Measurements from ENCODE around the gene WDHD1.

Gene WDHD1

GRCh38 chr14:55071870-55072640 lies 45.2 kb upstream of the WDHD1 start:
- H3K4me1 ChIP-seq (ENCODE audit: control insufficient read depth in 1 of 2, insufficient read depth in 2 of 2, low read length in 2 of 2), result peaks cover 0 to 1% of the 10 kb centered on the region in 2 experiments
- H4K12ac ChIP-seq (ENCODE audit: low read depth, low read length), result no peak overlapping the region
- no peak overlapping the region for H2BK120ac ChIP-seq (ENCODE audit: insufficient read depth, low read length, poor library complexity)
- H3K4me3 ChIP-seq (ENCODE audit: low read depth, low read length), result no peak overlapping the region
- H2AFZ ChIP-seq (ENCODE audit: insufficient read depth, low read length, poor library complexity), result no peak overlapping the region
- no CpG with 5 or more reads among the region's 10 CpGs for WGBS (ENCODE audit: extremely low coverage, insufficient coverage, insufficient read length)
- no peaks in the 10 kb centered on the region for H3K9me3 ChIP-seq (ENCODE audit: insufficient read depth, low read depth, low read length)
- no peak overlapping the region for H3K23ac ChIP-seq (ENCODE audit: low read length)
- peak; percentile 4 to 58 for DNase-seq
- no peaks in the 10 kb centered on the region for H3K79me1 ChIP-seq (ENCODE audit: low read length)
- H2AK5ac ChIP-seq (ENCODE audit: low read length), result no peak overlapping the region
- no peak overlapping the region for H2BK5ac ChIP-seq (ENCODE audit: low read depth, low read length, poor library complexity)
- no peak overlapping the region for H3K4me2 ChIP-seq (ENCODE audit: low read length)
- H3K18ac ChIP-seq (ENCODE audit: low read length), result no peak overlapping the region
- H3K36me3 ChIP-seq (ENCODE audit: control insufficient read depth in 1 of 2, insufficient read depth in 2 of 2, low read length in 2 of 2), result peaks cover 0 to 3% of the 10 kb centered on the region in 2 experiments
- no peak overlapping the region for H3K27ac ChIP-seq (ENCODE audit: low read depth, low read length)
- H4K91ac ChIP-seq (ENCODE audit: low read depth, low read length), result no peak overlapping the region
- no peaks in the 10 kb centered on the region for H3K27me3 ChIP-seq (ENCODE audit: insufficient read depth, low read length)
- H4K8ac ChIP-seq (ENCODE audit: low read depth, low read length), result no peak overlapping the region
- no peak overlapping the region for H2BK12ac ChIP-seq (ENCODE audit: low read length)
- H3K79me2 ChIP-seq (ENCODE audit: control insufficient read depth, insufficient read depth, low read length, poor library complexity), result no peaks in the 10 kb centered on the region
- no peak overlapping the region for H3K9ac ChIP-seq (ENCODE audit: low read length)
- no peak overlapping the region for H3K14ac ChIP-seq (ENCODE audit: low read length)
- no peak overlapping the region for H3K4ac ChIP-seq (ENCODE audit: low read depth, low read length)

- no peak overlapping the region for H3K4me3 ChIP-seq (ENCODE audit: low read depth, low read length)
- H3K4ac ChIP-seq (ENCODE audit: low read depth, low read length), result no peak overlapping the region
- no peak overlapping the region for H3K27ac ChIP-seq (ENCODE audit: low read depth, low read length)
- H3K9me3 ChIP-seq (ENCODE audit: insufficient read depth, low read depth, low read length), result no peaks in the 10 kb centered on the region
- H2BK5ac ChIP-seq (ENCODE audit: low read depth, low read length, poor library complexity), result no peak overlapping the region
- peaks cover 0 to 3% of the 10 kb centered on the region in 2 experiments for H3K36me3 ChIP-seq (ENCODE audit: control insufficient read depth in 1 of 2, insufficient read depth in 2 of 2, low read length in 2 of 2)
- H3K23ac ChIP-seq (ENCODE audit: low read length), result no peak overlapping the region
- no peak overlapping the region for H4K8ac ChIP-seq (ENCODE audit: low read depth, low read length)
- H2BK120ac ChIP-seq (ENCODE audit: insufficient read depth, low read length, poor library complexity), result no peak overlapping the region
- no peak overlapping the region for H4K91ac ChIP-seq (ENCODE audit: low read depth, low read length)
- H3K27me3 ChIP-seq (ENCODE audit: insufficient read depth, low read length), result no peaks in the 10 kb centered on the region
- H3K4me2 ChIP-seq (ENCODE audit: low read length), result no peak overlapping the region
- H3K79me1 ChIP-seq (ENCODE audit: low read length), result no peaks in the 10 kb centered on the region
- no peaks in the 10 kb centered on the region for H3K4me1 ChIP-seq (ENCODE audit: control insufficient read depth in 1 of 2, insufficient read depth in 2 of 2, low read length in 2 of 2)
- no peak overlapping the region for H2AFZ ChIP-seq (ENCODE audit: insufficient read depth, low read length, poor library complexity)
- DNase-seq, result peak; percentile 14 to 72
- no peak overlapping the region for H3K18ac ChIP-seq (ENCODE audit: low read length)
- H2AK5ac ChIP-seq (ENCODE audit: low read length), result no peak overlapping the region
- no peaks in the 10 kb centered on the region for H3K79me2 ChIP-seq (ENCODE audit: control insufficient read depth, insufficient read depth, low read length, poor library complexity)
- no peak overlapping the region for H3K9ac ChIP-seq (ENCODE audit: low read length)
- H3K14ac ChIP-seq (ENCODE audit: low read length), result no peak overlapping the region
- H2BK12ac ChIP-seq (ENCODE audit: low read length), result no peak overlapping the region
- H4K12ac ChIP-seq (ENCODE audit: low read depth, low read length), result no peak overlapping the region
- no CpG with 5 or more reads among the region's 4 CpGs for WGBS (ENCODE audit: extremely low coverage, insufficient coverage, insufficient read length)
Measured at GRCh38 chr14:55070981-55071411, 44.1 kb upstream of the WDHD1 start.

GRCh38 chr14:55066223-55066622 lies 39.3 kb upstream of the WDHD1 start:
- no peak for DNase-seq
- Histone ChIP-seq H2BK12ac (ENCODE audit: low read length) (no peak overlapping the region), H2AFZ (ENCODE audit: insufficient read depth, low read length, poor library complexity) (no peak overlapping the region), H3K4ac (ENCODE audit: low read depth, low read length) (no peak overlapping the region), H3K18ac (ENCODE audit: low read length) (no peak overlapping the region), H3K14ac (ENCODE audit: low read length) (no peak overlapping the region), H3K36me3 (ENCODE audit: control insufficient read depth in 1 of 2, insufficient read depth in 2 of 2, low read length in 2 of 2) (peaks cover 18 to 19% of the 10 kb centered on the region in 2 experiments), H3K4me2 (ENCODE audit: low read length) (no peak overlapping the region), H4K12ac (ENCODE audit: low read depth, low read length) (no peak overlapping the region), H3K23ac (ENCODE audit: low read length) (no peak overlapping the region), H2BK120ac (ENCODE audit: insufficient read depth, low read length, poor library complexity) (no peak overlapping the region), H2AK5ac (ENCODE audit: low read length) (no peak overlapping the region), H3K27ac (ENCODE audit: low read depth, low read length) (no peak overlapping the region), H3K4me1 (ENCODE audit: control insufficient read depth in 1 of 2, insufficient read depth in 2 of 2, low read length in 2 of 2) (no peaks in the 10 kb centered on the region), H4K91ac (ENCODE audit: low read depth, low read length) (no peak overlapping the region), H3K79me1 (ENCODE audit: low read length) (no peaks in the 10 kb centered on the region), H3K9me3 (ENCODE audit: insufficient read depth, low read depth, low read length) (no peaks in the 10 kb centered on the region), H3K9ac (ENCODE audit: low read length) (no peak overlapping the region), H4K8ac (ENCODE audit: low read depth, low read length) (no peak overlapping the region), H3K79me2 (ENCODE audit: control insufficient read depth, insufficient read depth, low read length, poor library complexity) (no peaks in the 10 kb centered on the region), H3K27me3 (ENCODE audit: insufficient read depth, low read length) (no peaks in the 10 kb centered on the region), H3K4me3 (ENCODE audit: low read depth, low read length) (no peak overlapping the region), H2BK5ac (ENCODE audit: low read depth, low read length, poor library complexity) (no peak overlapping the region)
- WGBS (ENCODE audit: extremely low coverage, insufficient coverage, insufficient read length), result no CpG with 5 or more reads among the region's 1 CpG

- Histone ChIP-seq H3K36me3 (ENCODE audit: control insufficient read depth in 1 of 2, insufficient read depth in 2 of 2, low read length in 2 of 2) (peaks cover 18 to 19% of the 10 kb centered on the region in 2 experiments), H3K4me1 (ENCODE audit: control insufficient read depth in 1 of 2, insufficient read depth in 2 of 2, low read length in 2 of 2) (no peaks in the 10 kb centered on the region), H4K12ac (ENCODE audit: low read depth, low read length) (no peak overlapping the region), H2AK5ac (ENCODE audit: low read length) (no peak overlapping the region), H4K91ac (ENCODE audit: low read depth, low read length) (no peak overlapping the region), H3K14ac (ENCODE audit: low read length) (no peak overlapping the region), H3K4ac (ENCODE audit: low read depth, low read length) (no peak overlapping the region), H3K79me1 (ENCODE audit: low read length) (no peaks in the 10 kb centered on the region), H3K9ac (ENCODE audit: low read length) (peak overlapping the region; percentile 20), H2AFZ (ENCODE audit: insufficient read depth, low read length, poor library complexity) (no peak overlapping the region), H3K18ac (ENCODE audit: low read length) (no peak overlapping the region), H4K8ac (ENCODE audit: low read depth, low read length) (no peak overlapping the region), H2BK12ac (ENCODE audit: low read length) (no peak overlapping the region), H3K4me3 (ENCODE audit: low read depth, low read length) (no peak overlapping the region), H3K9me3 (ENCODE audit: insufficient read depth, low read depth, low read length) (no peaks in the 10 kb centered on the region), H2BK120ac (ENCODE audit: insufficient read depth, low read length, poor library complexity) (no peak overlapping the region), H3K23ac (ENCODE audit: low read length) (no peak overlapping the region), H3K27ac (ENCODE audit: low read depth, low read length) (no peak overlapping the region), H3K27me3 (ENCODE audit: insufficient read depth, low read length) (no peaks in the 10 kb centered on the region), H2BK5ac (ENCODE audit: low read depth, low read length, poor library complexity) (no peak overlapping the region), H3K79me2 (ENCODE audit: control insufficient read depth, insufficient read depth, low read length, poor library complexity) (no peaks in the 10 kb centered on the region), H3K4me2 (ENCODE audit: low read length) (no peak overlapping the region)
- no CpG with 5 or more reads among the region's 2 CpGs for WGBS (ENCODE audit: extremely low coverage, insufficient coverage, insufficient read length)
- no peak for DNase-seq
Measured at GRCh38 chr14:55065411-55065810, 38.5 kb upstream of the WDHD1 start.
